ENCODE results near the gene TPM1.

DNA sequence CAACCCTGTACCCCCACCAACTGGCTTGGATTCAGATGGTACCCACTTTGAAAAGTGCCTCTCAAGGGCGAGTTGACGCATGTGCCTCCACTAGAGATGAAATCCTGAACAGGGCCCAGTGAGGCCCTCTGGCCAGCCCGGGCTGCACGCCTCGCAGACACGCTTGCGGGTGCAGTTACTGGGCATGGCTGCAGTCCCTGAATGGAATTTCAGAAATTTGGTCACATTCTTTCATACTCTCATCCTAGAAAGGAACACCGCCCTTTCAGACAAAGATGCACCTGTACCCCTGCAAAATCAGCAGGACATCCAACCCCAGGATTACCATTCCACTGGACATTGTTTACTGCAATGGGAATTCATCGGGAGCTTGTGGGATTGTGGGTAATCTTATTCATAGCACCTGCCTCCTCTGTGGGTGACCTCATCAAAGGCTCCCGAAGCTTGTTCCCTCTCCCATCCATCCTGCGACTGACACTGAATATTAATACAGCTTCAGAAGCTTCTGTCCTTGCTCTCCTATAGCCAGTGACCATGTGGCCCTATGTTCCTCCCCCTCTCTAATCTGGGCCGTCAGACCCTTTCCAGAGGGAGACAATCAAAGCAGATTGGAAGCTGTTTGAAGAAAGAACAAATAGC is 42.5 kb upstream of the TPM1 start:
- TF ChIP-seq, protein P1, sequence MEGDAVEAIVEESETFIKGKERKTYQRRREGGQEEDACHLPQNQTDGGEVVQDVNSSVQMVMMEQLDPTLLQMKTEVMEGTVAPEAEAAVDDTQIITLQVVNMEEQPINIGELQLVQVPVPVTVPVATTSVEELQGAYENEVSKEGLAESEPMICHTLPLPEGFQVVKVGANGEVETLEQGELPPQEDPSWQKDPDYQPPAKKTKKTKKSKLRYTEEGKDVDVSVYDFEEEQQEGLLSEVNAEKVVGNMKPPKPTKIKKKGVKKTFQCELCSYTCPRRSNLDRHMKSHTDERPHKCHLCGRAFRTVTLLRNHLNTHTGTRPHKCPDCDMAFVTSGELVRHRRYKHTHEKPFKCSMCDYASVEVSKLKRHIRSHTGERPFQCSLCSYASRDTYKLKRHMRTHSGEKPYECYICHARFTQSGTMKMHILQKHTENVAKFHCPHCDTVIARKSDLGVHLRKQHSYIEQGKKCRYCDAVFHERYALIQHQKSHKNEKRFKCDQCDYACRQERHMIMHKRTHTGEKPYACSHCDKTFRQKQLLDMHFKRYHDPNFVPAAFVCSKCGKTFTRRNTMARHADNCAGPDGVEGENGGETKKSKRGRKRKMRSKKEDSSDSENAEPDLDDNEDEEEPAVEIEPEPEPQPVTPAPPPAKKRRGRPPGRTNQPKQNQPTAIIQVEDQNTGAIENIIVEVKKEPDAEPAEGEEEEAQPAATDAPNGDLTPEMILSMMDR (conservative IDR thresholded peaks at IDR 0.05): no peak
- no peak for TF ChIP-seq EZH2 (IDR thresholded peaks at IDR 0.05; ENCODE audit: low read depth)

Data from PC-9 (cell line).